Measurements from ENCODE around the gene KIAA1217.

Gene KIAA1217

GRCh38 chr10:24202181-24202570 is 6.8 kb upstream of the KIAA1217 start:
- TF ChIP-seq EZH2phosphoT487 (IDR thresholded peaks at IDR 0.05; ENCODE audit: borderline replicate concordance, low read length): no peak
- TF ChIP-seq CTCF (IDR thresholded peaks at IDR 0.05; ENCODE audit: low read depth, low read length, poor library complexity, severe bottlenecking): no peak
- no peaks in the 10 kb centered on the region for H4K20me1 ChIP-seq (ENCODE audit: control insufficient read depth, insufficient read depth, low read depth, low read length)
- no peaks in the 10 kb centered on the region for H3K79me2 ChIP-seq (ENCODE audit: control insufficient read depth, low read length)
- no peak overlapping the region for H3K27ac ChIP-seq (ENCODE audit: low read depth, low read length)
- H3F3A ChIP-seq (ENCODE audit: control insufficient read depth, insufficient read depth): no peaks in the 10 kb centered on the region
- H3K9me3 ChIP-seq (ENCODE audit: control insufficient read depth, insufficient read depth, low read length): no peaks in the 10 kb centered on the region
- no peak overlapping the region for H3K4me3 ChIP-seq (ENCODE audit: low read length)
- no peak overlapping the region for H3K4me2 ChIP-seq (ENCODE audit: low read length)
- H3K36me3 ChIP-seq (ENCODE audit: control insufficient read depth, low read length): no peaks in the 10 kb centered on the region
- H3K4me1 ChIP-seq (ENCODE audit: control insufficient read depth, low read length): peaks cover 4% of the 10 kb centered on the region; the same call in 1 of the 2 replicates
- no peaks in the 10 kb centered on the region for H3K9me2 ChIP-seq (replicated peaks; ENCODE audit: control insufficient read depth, low read length)
- no peaks in the 10 kb centered on the region for H3K27me3 ChIP-seq (ENCODE audit: control insufficient read depth, low read length)

GRCh38 chr10:24205821-24206220 is 3.1 kb upstream of the KIAA1217 start:
- Histone ChIP-seq H3K9me2 (replicated peaks; ENCODE audit: control insufficient read depth, low read length) (no peaks in the 10 kb centered on the region), H3F3A (ENCODE audit: control insufficient read depth, insufficient read depth) (no peaks in the 10 kb centered on the region), H3K36me3 (ENCODE audit: control insufficient read depth, low read length) (no peaks in the 10 kb centered on the region), H3K79me2 (ENCODE audit: control insufficient read depth, low read length) (no peaks in the 10 kb centered on the region), H3K4me3 (ENCODE audit: low read length) (no peak overlapping the region), H3K4me2 (ENCODE audit: low read length) (no peak overlapping the region), H3K4me1 (ENCODE audit: control insufficient read depth, low read length) (peaks cover 31% of the 10 kb centered on the region), H3K27me3 (ENCODE audit: control insufficient read depth, low read length) (peaks cover 25% of the 10 kb centered on the region), H3K27ac (ENCODE audit: low read depth, low read length) (no peak overlapping the region), H4K20me1 (ENCODE audit: control insufficient read depth, insufficient read depth, low read depth, low read length) (no peaks in the 10 kb centered on the region), H3K9me3 (ENCODE audit: control insufficient read depth, insufficient read depth, low read length) (no peaks in the 10 kb centered on the region)
- TF ChIP-seq EZH2phosphoT487 (IDR thresholded peaks at IDR 0.05; ENCODE audit: borderline replicate concordance, low read length) (no peak), CTCF (IDR thresholded peaks at IDR 0.05; ENCODE audit: low read depth, low read length, poor library complexity, severe bottlenecking) (no peak)

- Histone ChIP-seq H3K79me2 (ENCODE audit: control insufficient read depth, low read length) (no peaks in the 10 kb centered on the region), H3K4me2 (ENCODE audit: low read length) (no peak overlapping the region), H3K4me1 (ENCODE audit: control insufficient read depth, low read length) (peaks cover 31% of the 10 kb centered on the region), H3K36me3 (ENCODE audit: control insufficient read depth, low read length) (no peaks in the 10 kb centered on the region), H3K9me3 (ENCODE audit: control insufficient read depth, insufficient read depth, low read length) (no peaks in the 10 kb centered on the region), H3F3A (ENCODE audit: control insufficient read depth, insufficient read depth) (no peaks in the 10 kb centered on the region), H3K4me3 (ENCODE audit: low read length) (no peak overlapping the region), H3K27me3 (ENCODE audit: control insufficient read depth, low read length) (peaks cover 25% of the 10 kb centered on the region), H3K9me2 (replicated peaks; ENCODE audit: control insufficient read depth, low read length) (no peaks in the 10 kb centered on the region), H4K20me1 (ENCODE audit: control insufficient read depth, insufficient read depth, low read depth, low read length) (no peaks in the 10 kb centered on the region), H3K27ac (ENCODE audit: low read depth, low read length) (no peak overlapping the region)
- TF ChIP-seq EZH2phosphoT487 (IDR thresholded peaks at IDR 0.05; ENCODE audit: borderline replicate concordance, low read length) (no peak), CTCF (IDR thresholded peaks at IDR 0.05; ENCODE audit: low read depth, low read length, poor library complexity, severe bottlenecking) (no peak)
These were observed 2.6 kb upstream of the KIAA1217 start for GRCh38 chr10:24206334-24206733.

GRCh38 chr10:24206926-24207325 is 2.0 kb upstream of the KIAA1217 start:
- no peak for TF ChIP-seq EZH2phosphoT487 (IDR thresholded peaks at IDR 0.05; ENCODE audit: borderline replicate concordance, low read length)
- TF ChIP-seq CTCF (IDR thresholded peaks at IDR 0.05; ENCODE audit: low read depth, low read length, poor library complexity, severe bottlenecking): no peak
- H3K27ac ChIP-seq (ENCODE audit: low read depth, low read length): no peak overlapping the region

More at GRCh38 chr10:24206926-24207325, 2.0 kb upstream of the KIAA1217 start:
- Histone ChIP-seq H3K9me2 (replicated peaks; ENCODE audit: control insufficient read depth, low read length) (no peaks in the 10 kb centered on the region), H3K27me3 (ENCODE audit: control insufficient read depth, low read length) (peaks cover 25% of the 10 kb centered on the region), H4K20me1 (ENCODE audit: control insufficient read depth, insufficient read depth, low read depth, low read length) (no peaks in the 10 kb centered on the region), H3K4me1 (ENCODE audit: control insufficient read depth, low read length) (peaks cover 31% of the 10 kb centered on the region), H3F3A (ENCODE audit: control insufficient read depth, insufficient read depth) (no peaks in the 10 kb centered on the region), H3K9me3 (ENCODE audit: control insufficient read depth, insufficient read depth, low read length) (no peaks in the 10 kb centered on the region), H3K79me2 (ENCODE audit: control insufficient read depth, low read length) (no peaks in the 10 kb centered on the region), H3K36me3 (ENCODE audit: control insufficient read depth, low read length) (no peaks in the 10 kb centered on the region), H3K4me2 (ENCODE audit: low read length) (no peak overlapping the region), H3K4me3 (ENCODE audit: low read length) (no peak overlapping the region)
